Stimulated activated CD8-positive, alpha-beta memory T cell treated with anti-CD3 and anti-CD28 coated beads, Interleukin-4, amount 100 ng/mL, for 4 hours (primary cell): ENCODE measurements around the gene VOPP1.

ENCODE experiments used
- DNase-seq, 2 donors: peaks; one replicate each; pipeline ENCODE4 v3.0.0-alpha.2; 2020; ENCODE audit warnings: low read depth in 2 of 2, low spot score in 1 of 2

The VOPP1 gene

DNA sequence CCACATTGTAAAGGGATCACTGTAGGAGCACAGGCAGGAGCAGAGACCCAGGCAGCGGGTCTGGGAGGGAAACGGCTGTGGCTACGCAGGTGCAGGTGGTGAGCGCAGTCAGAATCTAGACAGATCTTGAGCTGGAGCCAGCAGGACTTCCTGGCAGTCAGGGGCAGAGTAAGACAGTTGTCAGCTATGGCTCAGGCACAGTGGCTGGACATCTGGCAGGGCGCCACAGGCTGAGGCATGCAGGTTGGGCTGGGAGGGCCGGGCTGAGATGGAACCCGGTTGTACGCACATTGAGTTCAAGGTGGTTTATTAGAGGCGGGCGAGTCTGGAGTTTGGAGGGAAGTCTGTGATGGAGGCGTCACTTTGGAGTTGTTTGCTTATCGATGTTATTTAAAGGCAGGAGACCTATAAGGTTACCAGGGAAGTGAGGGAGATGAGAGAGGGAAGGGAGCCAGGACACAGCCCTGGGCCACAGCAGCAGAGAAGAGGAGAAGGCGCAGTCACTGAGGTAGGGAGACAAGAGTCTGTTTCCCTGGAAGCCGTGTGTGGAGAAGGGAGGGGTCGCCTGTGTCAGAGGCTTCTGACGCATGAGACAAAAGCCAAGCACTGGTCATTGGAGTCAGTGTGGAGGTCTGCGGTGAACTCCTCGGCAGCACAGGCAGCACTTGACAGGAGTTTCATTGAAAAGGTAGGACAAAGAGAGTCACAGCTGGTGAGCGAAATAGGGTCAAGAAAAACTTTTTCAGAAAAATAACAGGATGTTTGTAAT is 133.4 kb downstream of the VOPP1 start:
- DNase-seq: no peak

DNA sequence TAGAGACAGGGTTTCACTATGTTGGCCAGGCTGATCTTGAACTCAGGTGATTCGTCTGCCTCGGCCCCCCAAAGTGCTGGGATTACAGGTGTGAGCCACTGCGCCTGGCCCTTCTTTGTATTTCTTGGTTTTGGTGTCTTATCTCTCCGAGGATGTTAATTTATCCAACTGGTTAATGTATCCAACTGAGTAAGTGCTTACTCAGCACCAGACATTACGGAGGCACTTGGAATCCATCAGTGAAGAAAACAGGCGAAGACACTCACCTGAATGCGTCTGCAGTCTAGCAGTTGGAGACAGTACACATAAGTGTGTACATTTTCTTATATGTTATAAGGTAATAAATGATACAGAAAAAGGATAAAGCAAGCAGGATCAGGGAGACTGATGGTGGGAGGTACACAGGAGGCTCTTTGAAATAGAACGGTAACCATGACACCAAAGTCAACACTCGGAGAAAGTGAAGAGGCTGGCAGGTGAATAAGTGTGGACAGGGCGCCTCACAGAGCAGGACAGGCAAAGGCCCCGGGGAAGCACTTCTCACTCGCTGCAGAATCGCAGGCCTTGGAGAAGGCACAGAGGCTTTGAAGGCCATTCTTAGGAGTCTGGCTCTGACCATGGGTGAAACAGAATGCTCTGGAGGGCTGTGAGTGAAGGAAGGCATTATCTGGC is 134.1 kb downstream of the VOPP1 start:
- DNase-seq: no peak

DNA sequence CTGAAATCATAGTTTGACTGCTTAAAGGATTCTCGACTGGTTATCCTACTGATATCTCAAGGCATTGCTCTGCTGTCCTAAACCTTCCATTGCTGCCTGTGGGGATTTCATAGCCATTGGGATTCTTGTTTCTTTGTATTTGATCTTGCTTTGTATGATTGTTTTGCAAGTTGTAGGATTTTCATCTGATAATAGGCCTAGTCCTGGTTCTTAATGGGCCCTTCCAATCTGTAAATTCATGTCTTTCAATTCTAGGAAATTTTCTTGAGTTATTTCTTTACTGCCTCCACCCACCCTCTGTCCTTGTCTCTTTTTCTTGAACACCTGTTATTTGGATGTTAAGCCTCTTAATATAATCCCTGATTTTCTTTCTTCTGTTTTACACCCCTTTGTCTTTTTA is 134.9 kb downstream of the VOPP1 start:
- no peak for DNase-seq

DNA sequence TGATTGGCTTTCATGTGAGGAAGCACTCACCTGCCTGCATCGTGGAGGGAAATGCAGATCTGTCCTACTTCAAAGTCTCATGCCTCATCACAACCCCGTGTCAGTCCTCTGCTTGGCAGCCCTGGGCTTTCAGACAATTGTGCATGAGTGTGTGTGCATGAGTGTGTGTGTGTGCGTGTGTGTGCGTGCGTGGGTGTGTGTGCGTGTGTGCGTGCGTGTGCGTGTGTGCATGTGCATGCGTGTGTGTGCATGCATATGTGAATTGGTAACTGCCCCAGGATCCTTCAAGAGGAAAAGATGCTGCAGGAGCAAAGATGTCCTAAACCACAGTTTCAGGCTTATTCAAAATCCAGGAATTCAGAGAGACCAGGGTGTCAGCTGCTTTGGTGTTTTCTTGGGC is 135.8 kb downstream of the VOPP1 start:
- DNase-seq: no peak

DNA sequence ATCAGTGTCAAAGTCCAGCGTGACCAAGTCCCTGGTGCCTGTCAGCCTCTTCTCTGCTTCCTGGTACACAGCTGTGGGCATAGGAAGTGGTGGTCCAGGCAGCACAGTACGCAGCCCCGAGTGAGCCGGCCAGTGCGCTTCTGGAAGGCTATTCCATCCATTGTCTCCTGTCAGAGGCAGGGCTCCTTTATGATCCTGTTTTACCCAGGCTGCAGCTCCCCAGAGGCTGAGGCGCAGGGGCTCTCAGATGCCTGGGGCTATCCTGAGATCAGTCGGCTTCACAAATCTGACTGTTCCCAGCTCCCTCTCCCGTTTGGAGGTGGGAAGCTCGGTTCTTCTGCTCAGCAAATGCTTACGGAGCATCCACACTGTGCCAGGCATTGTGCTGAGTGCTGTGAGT is 136.8 kb downstream of the VOPP1 start:
- DNase-seq: no peak

DNA sequence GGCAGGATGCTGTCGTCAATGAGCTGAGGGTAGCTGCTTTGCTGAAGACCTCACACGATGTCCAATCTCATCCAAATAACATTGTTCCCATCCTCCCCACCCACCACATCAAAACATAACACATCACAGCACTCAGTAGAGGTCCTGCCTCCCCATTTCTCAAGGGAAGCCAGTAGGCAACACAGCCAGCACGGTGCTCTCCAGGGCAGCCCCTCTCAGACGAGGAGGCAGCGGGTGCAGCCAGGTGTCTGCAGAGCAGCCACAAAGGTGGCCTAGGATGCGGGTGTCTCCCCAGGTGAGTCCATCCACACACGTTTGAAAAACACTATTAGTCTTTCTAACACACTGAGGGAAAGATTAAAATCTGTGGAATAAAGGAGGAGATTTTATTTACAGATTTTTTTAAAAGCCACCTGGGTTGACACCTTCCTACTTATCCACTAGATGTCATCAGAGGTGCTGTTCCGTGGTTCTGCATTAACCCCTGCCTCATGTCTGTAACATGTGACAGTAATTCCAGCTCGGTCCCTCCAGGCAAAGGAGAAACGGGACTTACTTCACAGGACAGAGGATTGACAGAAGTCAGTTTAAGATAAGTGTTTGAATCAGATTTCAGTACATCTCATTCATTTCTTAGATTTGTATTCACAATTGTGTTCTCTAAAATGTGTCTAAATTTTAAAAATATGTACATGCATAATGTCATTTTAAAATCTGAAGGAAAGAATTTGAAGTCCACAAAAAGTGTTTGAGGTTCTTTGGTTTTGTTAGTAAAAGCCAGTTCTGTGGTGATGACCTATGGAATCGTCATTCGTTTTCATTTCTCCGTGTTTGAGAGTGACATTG is 139.1 kb downstream of the VOPP1 start:
- DNase-seq: no peak

DNA sequence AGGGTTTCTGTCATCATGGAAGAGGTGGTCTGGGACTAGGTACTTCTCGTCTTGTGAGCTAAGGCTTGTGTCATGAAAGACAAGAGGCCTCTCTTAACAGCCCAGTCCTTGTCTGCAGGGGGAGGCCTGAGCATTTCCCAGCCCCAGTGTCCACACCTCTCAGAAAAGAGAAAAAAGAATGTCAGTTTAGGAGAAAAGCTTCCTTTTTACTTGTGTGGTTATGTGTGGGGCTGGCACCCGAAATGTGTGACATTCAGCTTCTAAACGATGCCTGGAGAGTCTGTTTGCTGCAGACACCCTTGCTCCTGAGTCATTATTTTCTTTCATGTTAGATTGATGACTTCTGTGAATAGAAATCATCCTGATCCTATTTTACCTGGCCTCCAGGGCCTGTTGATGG is 139.8 kb downstream of the VOPP1 start:
- no peak for DNase-seq

DNA sequence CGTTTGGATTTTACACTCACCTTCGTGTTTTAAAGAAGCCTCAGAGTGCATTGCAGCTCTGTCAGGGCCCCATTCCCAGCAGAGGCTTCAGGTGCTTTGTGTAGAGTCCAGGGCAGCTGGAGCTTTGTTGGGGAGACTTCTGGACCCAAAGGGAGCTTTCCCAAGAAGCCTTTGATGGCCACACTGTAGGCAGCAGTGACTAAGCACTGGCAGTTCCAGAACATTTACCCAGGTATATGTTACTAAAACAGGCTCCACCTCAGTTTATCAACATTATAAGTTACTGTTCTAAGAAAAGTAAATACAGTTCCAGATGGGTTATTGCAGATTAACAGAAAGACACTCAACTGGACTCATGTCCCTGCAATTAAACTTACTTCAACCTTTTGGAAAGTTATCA is 140.4 kb downstream of the VOPP1 start:
- no peak for DNase-seq

DNA sequence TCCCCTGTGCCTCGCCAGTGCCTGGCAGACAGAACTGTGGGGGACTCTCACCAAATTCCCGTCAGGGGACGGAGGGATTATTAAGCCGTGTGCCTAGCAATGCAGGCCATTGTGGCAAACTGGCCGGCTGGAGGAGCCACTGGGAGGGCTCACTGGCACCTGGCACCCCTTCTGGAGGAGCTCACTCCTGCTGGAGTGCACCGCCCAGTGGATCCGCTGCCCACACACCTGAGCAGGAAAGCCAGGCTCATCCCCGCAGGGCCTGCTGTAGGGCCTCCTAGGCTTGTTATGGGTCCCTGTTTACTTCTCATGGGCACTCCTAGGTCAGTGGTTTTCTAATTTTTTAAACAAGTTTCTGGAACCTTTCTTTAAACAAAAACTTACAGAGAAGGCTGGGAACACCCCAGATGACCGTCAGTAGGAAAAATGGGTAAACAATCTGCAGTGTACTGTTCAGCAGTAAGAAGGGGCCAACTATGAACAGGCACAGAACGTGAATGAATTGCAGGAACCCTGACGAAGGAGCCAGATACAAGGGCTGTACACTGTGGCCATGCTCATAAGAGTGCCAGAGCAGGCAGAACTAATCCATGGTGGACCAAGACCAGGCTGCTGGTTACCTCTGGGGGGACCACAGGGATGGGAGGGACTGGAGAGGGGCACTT is 142.3 kb downstream of the VOPP1 start:
- no peak for DNase-seq

DNA sequence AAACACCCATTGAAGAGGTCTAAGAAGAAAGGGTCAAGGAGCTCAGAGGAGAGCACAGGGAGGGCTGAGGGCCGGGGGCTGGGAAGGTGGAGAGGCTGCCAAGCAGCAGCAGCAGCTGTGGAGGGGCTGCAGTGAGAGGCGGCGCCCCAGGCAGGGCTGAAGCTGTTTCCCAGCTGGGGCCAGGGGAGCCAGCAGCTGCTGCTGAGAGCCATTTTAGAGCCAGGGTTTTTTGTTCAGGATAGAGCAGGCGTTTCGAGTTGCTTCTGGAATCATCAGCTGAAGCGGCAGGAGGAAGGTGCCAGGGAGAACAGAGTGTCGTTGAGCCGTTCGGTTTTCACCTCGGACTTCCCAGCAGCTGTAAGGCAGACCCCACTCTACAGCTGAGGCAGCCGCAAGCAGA is 144.5 kb downstream of the VOPP1 start:
- no peak for DNase-seq

DNA sequence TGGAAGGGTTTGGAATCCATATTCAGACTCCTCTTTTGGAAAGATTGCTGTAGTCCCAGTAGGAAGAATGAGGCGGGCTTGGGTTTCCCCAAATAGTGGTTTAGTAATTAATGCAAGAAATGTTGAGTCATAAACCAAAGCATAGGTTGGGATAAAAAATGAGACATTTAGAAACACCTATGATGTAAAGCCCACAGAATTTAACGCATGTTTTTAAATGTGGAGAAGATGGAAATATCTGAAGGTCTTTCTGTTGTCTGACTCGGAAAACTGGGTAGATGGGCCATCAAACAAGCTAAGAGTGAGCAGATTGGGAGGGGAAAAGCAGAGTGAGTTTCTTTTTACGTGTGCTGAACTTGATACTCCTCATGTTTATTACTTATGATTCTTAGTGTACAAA is 145.0 kb downstream of the VOPP1 start:
- no peak for DNase-seq

DNA sequence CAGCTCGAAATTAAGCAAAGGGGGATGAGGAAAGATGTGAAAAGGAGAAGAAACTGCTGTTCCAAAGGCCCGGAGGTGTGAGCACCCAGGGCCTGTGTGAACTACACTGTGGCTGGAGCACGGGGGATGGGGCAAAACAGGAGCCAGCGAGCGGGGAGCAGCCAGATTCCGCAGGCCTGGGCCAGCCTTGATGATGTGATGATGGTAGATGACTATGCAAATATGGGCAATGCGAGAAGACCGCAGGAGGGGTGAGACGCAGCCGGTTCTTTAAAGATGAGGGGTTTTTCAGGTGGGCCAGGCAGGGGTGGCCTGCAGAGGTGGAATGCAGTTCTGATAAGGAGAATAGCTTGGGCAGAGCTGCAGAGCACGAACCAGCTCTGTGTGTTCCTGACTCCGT is 145.6 kb downstream of the VOPP1 start:
- DNase-seq: no peak

DNA sequence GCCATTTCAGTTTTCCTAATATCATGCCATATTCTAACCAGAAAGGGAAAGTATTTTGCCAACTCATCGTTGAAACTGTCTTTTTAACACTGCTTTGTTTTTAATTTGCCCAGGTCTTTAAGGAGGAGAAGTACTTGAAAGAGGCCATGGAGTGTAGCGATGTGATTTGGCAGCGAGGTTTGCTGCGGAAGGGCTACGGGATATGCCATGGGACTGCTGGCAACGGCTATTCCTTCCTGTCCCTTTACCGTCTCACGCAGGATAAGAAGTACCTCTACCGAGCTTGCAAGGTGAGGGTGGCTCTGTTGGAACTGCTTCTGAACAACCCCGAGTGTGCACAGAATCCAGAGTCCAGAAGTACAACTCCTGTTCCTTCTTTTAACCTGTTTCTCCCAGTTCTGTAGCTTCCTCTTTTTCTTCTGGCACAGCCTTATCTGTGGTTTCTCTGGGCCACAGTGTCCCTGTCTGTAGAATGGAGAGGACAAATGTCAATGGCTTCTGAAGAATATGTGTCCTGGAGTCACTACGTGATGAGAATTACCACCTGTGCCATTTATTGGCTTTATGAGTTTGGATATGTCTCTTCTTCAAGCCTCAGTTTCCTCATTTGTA is 147.1 kb downstream of the VOPP1 start:
- DNase-seq: no peak

DNA sequence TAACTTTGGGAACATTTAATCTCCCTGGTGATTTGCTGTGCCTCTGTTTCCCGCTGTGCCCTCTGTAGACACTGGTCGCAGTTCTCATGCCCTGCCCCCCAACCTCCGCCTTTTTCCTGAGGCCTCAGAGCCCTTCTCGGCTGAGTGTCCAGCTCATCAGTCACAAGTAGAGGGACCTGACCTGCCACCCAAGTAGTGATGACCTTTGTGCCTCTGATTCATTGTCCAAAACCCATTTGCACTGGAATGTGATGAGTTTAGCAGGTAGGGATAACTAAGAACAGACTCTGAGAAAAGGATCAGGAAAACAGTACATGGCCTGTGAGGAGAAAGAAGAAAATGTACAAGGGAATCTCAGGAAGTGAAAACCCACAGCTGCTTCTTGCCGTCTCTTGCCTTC is 148.4 kb downstream of the VOPP1 start:
- no peak for DNase-seq

DNA sequence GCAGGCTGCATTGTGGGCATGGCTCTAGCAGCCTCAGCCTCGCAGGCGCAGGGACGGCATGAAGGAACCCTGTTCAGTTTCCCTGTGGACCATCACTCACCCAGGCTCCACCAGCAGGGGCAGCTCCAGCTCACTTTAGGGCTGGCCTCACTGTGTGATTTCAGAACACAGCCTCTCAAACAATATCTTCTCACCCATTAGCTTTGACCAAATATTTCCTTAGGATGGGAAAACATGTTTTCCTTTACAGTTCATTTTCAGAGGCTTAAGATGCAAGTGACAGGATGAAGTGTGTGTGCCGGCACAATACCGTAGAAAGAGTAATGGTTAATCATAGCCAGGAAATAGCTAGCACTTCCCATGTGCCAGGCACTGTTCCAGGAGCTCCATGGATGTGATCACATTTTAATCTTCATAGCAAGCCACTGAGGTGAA is 149.0 kb downstream of the VOPP1 start:
- DNase-seq: no peak
